ENCODE data around the gene KIF14. TPM values are rescaled to one million over a fixed set of nuclear protein-coding genes. Genes with fewer than 3 reads are reported as not detected.
A peak's percentile ranks its signal among the peaks of the same experiment; 100 is the strongest.

KIF14 gene
- total and polyA plus RNA-seq, 2 of the 4 experiments (the other 2 are of a cell fraction): 2.3 to 4.7 TPM

GRCh38 chr1:200526709-200527612, 93.6 kb downstream of the KIF14 start:
- CTCF ChIA-PET: no interaction called here
- intact Hi-C loops (cut with micrococcal nuclease) (no loop called here), dilution Hi-C loops (cut with HindIII; ENCODE audit: low sequenced_read_pairs, unreplicated experiment) (no loop called here)

More at GRCh38 chr1:200526709-200527612, 93.6 kb downstream of the KIF14 start:
- no peaks in the 10 kb centered on the region for H3K9me3 ChIP-seq (ENCODE audit: control insufficient read depth, insufficient read depth, low read length)
- H2AFZ ChIP-seq (replicated peaks; ENCODE audit: low read length, poor library complexity): no peak overlapping the region
- H3K36me3 ChIP-seq (ENCODE audit: control insufficient read depth, insufficient read depth, low read length): no peaks in the 10 kb centered on the region
- H3K18ac ChIP-seq (ENCODE audit: low read depth, low read length): no peak overlapping the region
- H3K4me2 ChIP-seq (ENCODE audit: low read depth, low read length): no peak overlapping the region
- no peak overlapping the region for H2BK120ac ChIP-seq (ENCODE audit: low read depth, low read length)
- no peaks in the 10 kb centered on the region for H3K79me1 ChIP-seq (ENCODE audit: low read depth in 1 of 2, low read length in 2 of 2)
- no peak overlapping the region for H4K91ac ChIP-seq (ENCODE audit: insufficient read depth, low read depth, low read length)
- H3K4me1 ChIP-seq (ENCODE audit: control insufficient read depth, insufficient read depth, low read length): peaks cover 6% of the 10 kb centered on the region; the same call in 1 of the 2 replicates
- H2BK20ac ChIP-seq (ENCODE audit: low read depth, low read length): no peak overlapping the region
- H3K56ac ChIP-seq (ENCODE audit: extremely low read depth, insufficient read depth, low read length): no peak overlapping the region
- H3K23ac ChIP-seq (ENCODE audit: low read depth, low read length): no peak overlapping the region
- no TSS peak for BruUV-seq (replicated peaks)
- TF ChIP-seq CHD1 (IDR thresholded peaks at IDR 0.05; ENCODE audit: low read depth, low read length) (no peak), SMC3 (IDR thresholded peaks at IDR 0.05; ENCODE audit: low read depth, low read length) (no peak), CEBPB (IDR thresholded peaks at IDR 0.05; ENCODE audit: low read depth, low read length) (no peak), USF2 (IDR thresholded peaks at IDR 0.05; ENCODE audit: low read depth, low read length) (no peak), RFX5 (IDR thresholded peaks at IDR 0.05; ENCODE audit: low read depth, low read length) (no peak)
- in situ Hi-C loops (cut with MboI; ENCODE audit: low sequenced_read_pairs): no loop called here
- no peak overlapping the region for H3K9ac ChIP-seq (ENCODE audit: low read depth, low read length)
- H2BK5ac ChIP-seq (ENCODE audit: low read depth, low read length, poor library complexity, severe bottlenecking): no peak overlapping the region
- H4K20me1 ChIP-seq (ENCODE audit: insufficient read depth, low read length): no peaks in the 10 kb centered on the region
- no peak overlapping the region for H3K14ac ChIP-seq (replicated peaks; ENCODE audit: low read depth, low read length)
- WGBS, 2 experiments (ENCODE audit: extremely low coverage in 2 of 2, insufficient read length in 1 of 2): no CpG with 5 or more reads among the region's 5 CpGs
- no peak overlapping the region for H2AK9ac ChIP-seq (replicated peaks; ENCODE audit: low read depth, low read length, poor library complexity)
- ATAC-seq (ENCODE audit: low read depth) (no peak), DNase-seq (peak; percentile 41)
- no peak overlapping the region for H4K5ac ChIP-seq (ENCODE audit: low read depth, low read length)
- POLR2A ChIA-PET (ENCODE audit: unreplicated experiment): interaction anchor here (0.6 kb wide), 1 partner anchor 44 kb away, joined by 7 read pairs; no protein-coding TSS in a partner anchor
- no peak overlapping the region for H4K8ac ChIP-seq (ENCODE audit: low read depth in 2 of 2, low read length in 2 of 2)
- H3K4ac ChIP-seq (ENCODE audit: low read depth, low read length): no peak overlapping the region
- no peak overlapping the region for H2AK5ac ChIP-seq (ENCODE audit: low read depth, low read length)
- peaks cover 4% of the 10 kb centered on the region for H3K27me3 ChIP-seq (ENCODE audit: control insufficient read depth, insufficient read depth, low read length)
- H2BK15ac ChIP-seq (ENCODE audit: low read depth, low read length): no peak overlapping the region
- no peak overlapping the region for H3K27ac ChIP-seq (ENCODE audit: insufficient read depth, low read length)
- H3K9me1 ChIP-seq (ENCODE audit: insufficient read depth, low read length): no peaks in the 10 kb centered on the region
- no peak overlapping the region for H3K4me3 ChIP-seq (ENCODE audit: insufficient read depth, low read depth, low read length)

All from IMR-90 (cell line).